ENCODE measurements around the gene PDSS2.
"Not testable (repeated sequence)": the region's sequence is repeated elsewhere in the genome, so short reads cannot be mapped to it uniquely, and the experiment has no call there.

PDSS2 gene, protein sequence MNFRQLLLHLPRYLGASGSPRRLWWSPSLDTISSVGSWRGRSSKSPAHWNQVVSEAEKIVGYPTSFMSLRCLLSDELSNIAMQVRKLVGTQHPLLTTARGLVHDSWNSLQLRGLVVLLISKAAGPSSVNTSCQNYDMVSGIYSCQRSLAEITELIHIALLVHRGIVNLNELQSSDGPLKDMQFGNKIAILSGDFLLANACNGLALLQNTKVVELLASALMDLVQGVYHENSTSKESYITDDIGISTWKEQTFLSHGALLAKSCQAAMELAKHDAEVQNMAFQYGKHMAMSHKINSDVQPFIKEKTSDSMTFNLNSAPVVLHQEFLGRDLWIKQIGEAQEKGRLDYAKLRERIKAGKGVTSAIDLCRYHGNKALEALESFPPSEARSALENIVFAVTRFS

DNA sequence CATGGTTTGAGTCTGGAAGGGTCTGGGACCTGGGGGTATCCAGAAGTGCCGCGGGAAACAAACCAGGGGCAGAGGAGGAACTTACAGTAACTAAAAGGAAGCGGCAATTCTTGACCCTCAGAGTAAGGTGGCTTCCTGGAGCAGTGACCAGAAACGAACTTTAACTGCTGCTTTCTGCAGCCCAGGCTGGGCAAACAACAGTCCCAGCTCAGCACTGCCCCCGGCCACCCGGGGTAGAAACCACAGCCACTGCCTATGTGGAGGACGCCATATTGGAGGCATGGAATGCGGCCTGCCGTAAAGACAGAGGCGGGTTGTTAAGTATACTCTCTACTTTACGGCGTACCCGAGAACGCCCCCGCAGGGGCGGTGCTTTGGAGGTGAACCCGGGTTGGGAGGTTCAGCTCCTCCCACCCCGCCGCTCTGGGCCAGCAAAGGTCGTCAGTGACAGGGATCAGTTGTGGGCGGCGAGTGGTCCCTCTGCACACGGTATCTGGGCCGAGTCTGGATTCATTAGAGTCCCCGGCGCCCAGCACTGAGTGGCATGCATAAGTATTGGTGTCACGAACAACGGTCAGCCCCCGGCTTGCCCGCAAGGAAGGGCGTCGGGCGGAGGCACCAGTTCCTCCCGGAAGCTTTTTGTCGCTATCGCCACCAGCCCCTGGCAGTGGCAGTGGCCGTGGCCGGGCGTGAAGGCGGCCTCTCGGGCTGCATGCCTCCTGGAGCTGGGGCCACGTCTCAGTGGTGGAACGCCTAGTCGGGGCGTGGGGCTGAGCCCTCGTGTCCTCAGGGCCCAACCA is at the start of gene PDSS2:
PDSS2 (minus strand) TSS at position 282 of the 800 bp plus-strand sequence; CDS start at position 3, 279 bp downstream.
- DNase-seq, result peak; percentile 99

- DNase-seq, result no peak
These were observed 46.8 kb upstream of the PDSS2 start for GRCh38 chr6:107506145-107506544.

DNA sequence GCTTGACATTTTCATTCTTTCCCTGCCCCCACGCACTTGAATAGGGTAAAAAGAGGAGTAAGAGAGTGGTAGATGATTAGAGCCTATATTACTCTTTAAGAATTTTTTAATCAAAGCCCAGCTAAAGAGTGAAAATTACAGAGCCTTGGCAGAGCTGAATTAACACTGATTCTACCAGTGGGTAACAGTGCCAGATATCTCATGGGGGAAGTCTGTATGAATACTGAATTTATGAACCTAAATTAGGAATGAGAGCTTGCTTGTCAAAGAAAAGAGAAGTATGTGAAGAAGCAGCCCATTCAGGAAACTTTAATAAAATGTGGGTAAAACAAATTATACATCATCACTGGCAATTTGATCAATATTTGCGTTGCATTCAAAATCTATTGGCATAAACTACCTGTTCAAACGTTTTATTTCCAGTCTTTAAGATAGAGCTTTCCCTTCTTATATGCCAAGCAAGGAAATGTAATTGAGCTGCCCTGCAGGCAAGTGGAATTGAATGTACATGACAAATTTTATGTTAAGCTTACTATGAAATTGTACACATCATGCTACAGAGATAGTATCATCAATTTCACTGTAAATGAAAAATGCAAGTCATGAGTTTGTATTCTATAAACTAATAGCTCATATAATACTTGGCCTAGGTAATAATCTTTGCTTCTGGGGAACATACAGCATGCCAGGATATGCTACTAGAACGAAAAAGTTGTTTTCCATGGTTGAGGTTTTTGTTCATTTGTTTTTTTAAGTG is 45.1 kb upstream of the PDSS2 start:
- DNase-seq, result no peak

- DNase-seq, result no peak
These were observed 37.7 kb upstream of the PDSS2 start for GRCh38 chr6:107496892-107497684.

GRCh38 chr6:107495971-107496370 is 36.6 kb upstream of the PDSS2 start:
- DNase-seq, result no peak

DNA sequence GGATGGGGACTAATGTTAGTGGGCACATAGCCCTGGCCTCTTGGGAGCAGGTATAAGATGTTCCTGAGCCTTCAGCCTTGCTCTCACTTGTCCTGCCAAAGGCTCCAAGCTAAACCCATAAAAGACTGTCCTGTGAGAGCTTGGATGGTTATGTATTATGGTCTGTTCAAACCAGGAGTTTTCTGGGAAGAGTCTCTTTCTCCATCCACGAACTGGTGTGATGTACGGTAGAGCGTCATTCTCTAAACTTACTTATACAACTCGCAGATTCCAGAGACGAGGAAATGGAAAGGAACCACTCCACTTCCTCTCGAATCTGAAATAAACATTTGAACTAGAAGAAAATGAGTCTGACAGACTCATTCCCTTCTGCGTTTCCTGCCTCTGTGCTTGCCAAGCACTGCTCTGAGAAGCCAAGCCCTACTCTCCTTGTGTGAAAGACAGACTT is 35.9 kb upstream of the PDSS2 start:
- DNase-seq, result no peak

- DNase-seq, result peak; percentile 61
These were observed 34.0 kb upstream of the PDSS2 start for GRCh38 chr6:107493158-107494057.

GRCh38 chr6:107491760-107492660 is 32.6 kb upstream of the PDSS2 start:
- DNase-seq, result no peak

DNA sequence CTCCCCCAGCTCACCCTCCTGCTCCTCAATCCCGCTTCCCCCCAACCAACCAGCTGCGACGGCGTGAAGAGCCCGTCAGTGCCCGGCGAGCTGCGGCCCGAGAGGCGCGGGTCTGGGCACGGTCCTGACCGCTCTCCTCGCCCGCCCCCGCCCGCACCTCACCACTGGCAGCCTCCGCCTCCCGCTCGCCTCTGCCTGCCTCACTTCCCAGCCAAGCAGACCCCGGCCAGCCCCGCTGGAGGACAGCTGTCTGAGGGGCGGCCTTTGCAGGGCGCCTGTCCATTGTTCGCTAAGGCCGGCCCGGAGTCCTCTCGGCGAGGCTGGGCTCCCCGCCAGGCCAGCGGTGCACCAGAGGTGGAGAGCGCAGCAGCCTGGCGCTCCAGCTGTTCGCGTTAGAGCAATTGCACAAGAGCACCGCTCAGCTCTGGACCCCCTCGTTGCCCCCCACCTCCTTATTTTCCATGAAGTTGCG is 31.8 kb upstream of the PDSS2 start:
- DNase-seq, result peak; percentile 85

- no peak for DNase-seq
These were observed 31.3 kb upstream of the PDSS2 start for GRCh38 chr6:107490566-107491137.

DNA sequence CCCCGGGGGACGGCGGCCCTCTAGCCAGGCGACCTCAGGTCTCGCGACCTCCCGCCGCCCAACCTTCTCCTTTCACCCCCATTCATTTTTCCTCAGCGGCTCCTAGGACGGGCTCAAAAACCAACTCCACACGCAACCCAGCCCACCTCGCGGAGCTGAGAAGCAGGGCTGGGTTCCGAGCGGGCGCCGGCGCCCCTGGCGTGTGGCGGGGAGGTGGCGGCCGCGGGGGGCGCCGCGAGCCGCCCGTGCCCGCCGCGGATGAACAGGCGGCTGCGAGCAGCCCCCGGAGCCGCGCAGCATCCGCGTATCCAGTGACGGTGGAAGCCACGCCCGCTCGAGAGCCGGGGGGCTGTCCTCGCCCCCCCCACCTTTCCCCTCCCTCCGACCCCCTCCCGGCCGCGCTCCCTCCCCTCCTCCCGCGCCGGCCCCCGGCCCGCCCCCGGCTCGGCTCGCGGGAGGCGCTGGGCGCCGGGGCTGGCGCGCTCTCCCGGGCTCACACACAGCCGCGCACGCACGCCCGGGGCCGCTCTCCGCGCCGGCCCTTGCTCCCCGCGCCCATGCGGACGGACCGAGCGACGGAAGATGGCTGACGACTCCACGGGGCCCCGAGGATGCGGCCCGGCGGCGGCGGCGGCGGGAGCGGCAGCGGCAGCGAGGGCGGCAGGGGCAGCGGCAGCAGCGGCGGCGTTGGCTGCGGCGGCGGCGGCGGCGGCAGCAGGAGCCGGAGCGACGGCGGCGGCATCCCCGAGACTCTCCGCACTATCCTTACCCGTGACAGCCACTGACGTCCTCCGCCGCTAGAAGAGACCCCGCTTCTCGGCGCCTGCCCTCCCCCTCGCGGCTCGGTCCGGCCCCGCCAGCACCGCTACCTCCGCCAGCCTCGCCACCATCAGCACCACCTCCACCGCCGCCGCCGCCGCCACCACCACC is 30.5 kb upstream of the PDSS2 start, which contains the start of gene SOBP:
SOBP (plus strand) TSS at position 482 of the 930 bp plus-strand sequence. CDS start 500 bp downstream, outside the sequence.
- DNase-seq, result peak; percentile 65

DNA sequence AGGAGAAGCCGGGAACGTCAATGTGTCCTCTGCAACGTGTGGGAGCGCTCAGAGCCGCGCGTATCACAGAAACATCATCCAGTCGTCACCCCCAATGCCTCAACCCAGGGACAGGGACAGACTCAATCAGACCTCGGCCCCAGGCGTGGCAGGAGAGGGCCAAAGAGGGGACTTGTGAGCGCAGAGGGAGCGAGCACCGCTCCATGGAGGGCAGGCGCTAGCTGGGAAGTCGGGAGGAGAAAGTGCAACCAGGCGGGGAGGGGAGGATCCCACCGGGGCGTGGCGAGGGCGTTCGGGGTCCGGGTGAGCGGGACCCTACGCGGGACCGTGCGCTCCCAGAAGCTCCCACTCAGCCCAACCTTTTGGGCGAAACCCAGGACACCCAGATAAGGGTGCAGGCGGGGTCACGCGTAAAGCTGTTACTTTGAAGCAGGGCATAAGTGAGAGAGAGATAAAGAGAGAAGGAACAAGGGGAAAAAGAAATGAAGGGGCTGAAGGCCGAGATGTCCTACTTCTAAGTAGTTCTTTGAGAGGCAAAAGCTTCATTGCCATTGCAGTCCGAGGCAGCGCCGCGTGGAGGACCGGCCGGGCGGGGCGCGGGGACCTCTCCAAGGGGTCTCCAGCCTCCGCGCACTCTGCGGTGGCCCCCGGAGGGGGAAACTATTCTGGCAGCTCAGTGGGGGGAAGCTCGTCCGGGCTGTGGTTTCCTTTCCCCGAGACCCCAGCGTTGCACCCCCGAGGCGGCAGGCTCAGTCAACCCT is 29.7 kb upstream of the PDSS2 start:
- peak; percentile 76 for DNase-seq

DNA sequence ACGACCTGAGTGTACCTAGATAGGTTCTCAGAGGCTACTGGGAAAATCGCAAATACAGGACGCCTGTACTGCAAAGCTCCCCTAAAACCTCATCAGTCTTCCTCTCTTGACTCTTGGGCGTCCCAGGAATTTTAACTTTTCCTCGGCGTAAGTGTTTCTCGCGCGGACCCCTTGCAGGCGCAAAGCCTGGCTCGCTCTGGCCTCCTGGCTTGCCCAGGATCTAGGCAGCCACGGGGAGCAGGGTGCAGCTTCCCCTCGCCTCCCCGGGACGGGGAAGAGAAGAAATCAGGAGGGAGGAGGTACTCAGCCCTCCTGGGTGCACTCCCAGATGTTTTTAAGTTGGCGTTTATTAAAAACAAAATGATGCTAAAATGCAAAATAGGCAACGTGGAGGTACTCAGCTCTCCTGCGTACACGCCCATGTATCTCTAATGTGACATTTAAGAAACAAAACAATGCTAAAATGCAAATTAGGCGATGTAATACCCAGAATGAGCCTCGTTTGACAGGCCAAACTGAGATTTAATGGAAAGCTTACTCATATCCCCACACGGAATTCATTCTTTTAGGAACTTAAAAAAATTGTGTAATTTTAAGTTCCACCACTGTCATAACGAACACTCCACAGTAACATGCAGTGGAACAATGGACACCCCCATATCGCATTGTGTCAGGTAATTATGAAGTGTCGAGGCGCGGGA is 29.0 kb upstream of the PDSS2 start:
- DNase-seq, result no peak

GRCh38 chr6:107485157-107485556 is 25.8 kb upstream of the PDSS2 start:
- DNase-seq, result no peak

DNA sequence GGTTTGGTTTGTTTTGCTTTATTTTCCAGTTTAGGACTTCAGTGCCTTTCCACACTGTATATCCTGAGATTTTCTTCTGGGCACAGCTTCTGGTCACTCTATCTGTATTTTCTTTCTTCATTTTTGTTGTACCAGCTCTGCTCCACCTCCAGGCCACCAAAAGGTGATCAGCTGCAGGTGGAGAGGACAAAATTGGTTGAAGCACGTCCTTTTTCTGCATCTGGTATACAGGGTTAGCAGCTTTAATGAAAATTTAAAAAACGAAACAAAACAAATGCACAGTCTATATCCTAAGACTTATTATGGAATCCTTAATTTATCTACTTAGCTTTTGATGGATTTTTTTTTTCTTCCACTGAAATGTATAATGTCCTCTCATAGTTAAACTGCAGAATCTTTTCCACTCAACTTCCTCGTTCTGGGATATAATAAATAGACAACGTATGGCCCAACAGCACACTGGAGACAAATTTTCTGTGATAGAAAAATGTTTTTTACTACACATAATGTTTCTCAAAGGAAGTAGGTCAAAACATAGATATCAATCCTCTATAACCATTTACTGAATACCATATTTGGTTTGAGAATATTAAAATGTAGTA is 19.8 kb upstream of the PDSS2 start:
- no peak for DNase-seq

- not testable (repeated sequence) for DNase-seq
These were observed 16.5 kb upstream of the PDSS2 start for GRCh38 chr6:107475826-107476225.

Measured in islet precursor cell (in vitro differentiated cells).